SK-N-SH treated with all-trans-retinoic acid at 6 μM for 48 hours (cell line): ENCODE measurements around the gene RAB8A.

Experiments used
- ESRRG ChIP-seq: fragments of 250-450 bp; sonication (Bioruptor Pico); IDR thresholded peaks from 2 replicates; pipeline ENCODE4 v1.6.1; 2021; ENCODE audit warnings: mild to moderate bottlenecking
- ISL1 ChIP-seq: fragments of 250-450 bp; sonication (Bioruptor Pico); IDR thresholded peaks from 2 replicates; pipeline ENCODE4 v2.1.2; 2022; ENCODE audit warnings: mild to moderate bottlenecking, moderate library complexity
- OSR1 ChIP-seq: fragments of 250-450 bp; sonication (Bioruptor Pico); IDR thresholded peaks from 2 replicates; pipeline ENCODE4 v1.8.0; 2022; ENCODE audit warnings: moderate library complexity, mild to moderate bottlenecking, inconsistent platforms
- ZFP3 ChIP-seq: fragments of 250-450 bp; sonication (Bioruptor Pico); IDR thresholded peaks from 2 replicates; pipeline ENCODE4 v1.5.0; 2020; ENCODE audit warnings: mild to moderate bottlenecking, moderate library complexity

DNA sequence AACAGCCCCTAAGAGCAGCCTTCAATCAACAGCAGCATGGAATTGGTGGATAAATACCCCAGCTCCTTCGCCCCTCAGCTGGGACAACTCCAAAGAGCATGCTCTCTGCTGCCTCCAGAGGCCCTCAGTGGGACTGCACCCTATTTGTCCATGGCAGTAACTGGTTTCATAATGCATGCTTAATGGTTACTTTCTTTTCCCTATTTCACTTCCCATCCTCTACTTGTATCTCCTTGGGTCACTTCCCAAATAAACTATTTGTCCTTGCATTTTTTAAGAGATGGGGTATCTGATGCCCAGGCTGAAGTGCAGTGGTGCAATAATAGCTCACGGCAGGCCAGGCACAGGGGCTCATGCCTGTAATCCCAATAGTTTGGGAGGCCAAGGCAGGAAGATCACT lies 48.9 kb upstream of the RAB8A start:
- TF ChIP-seq OSR1 (CRISPR knock-in tag), result no peak
- TF ChIP-seq ISL1, result no peak
- TF ChIP-seq ZFP3 (CRISPR knock-in tag), result no peak
- no peak for TF ChIP-seq ESRRG
